ENCODE data around the gene SPR. TPM values are rescaled to one million over a fixed set of nuclear protein-coding genes. Genes with fewer than 3 reads are reported as not detected.
A peak's percentile ranks its signal among the peaks of the same experiment; 100 is the strongest.

Gene SPR
- total RNA-seq, 2 donors from 2014 or later: 29.2 to 47.7 TPM

GRCh38 chr2:72913486-72914205, 26.4 kb downstream of the SPR start:
- intact Hi-C loops (cut with DNase I): no loop called here
- ATAC-seq (no peak), DNase-seq (no peak)

- intact Hi-C loops (cut with DNase I): no loop called here
- DNase-seq: no peak
- no peak for ATAC-seq
Observed at GRCh38 chr2:72914206-72914559, 27.0 kb downstream of the SPR start.

GRCh38 chr2:72914589-72915319, 27.5 kb downstream of the SPR start:
- intact Hi-C loops (cut with DNase I): no loop called here
- ATAC-seq (no peak), DNase-seq (no peak)

GRCh38 chr2:72915320-72915906, 28.2 kb downstream of the SPR start:
- no peak for DNase-seq
- ATAC-seq: no peak
- intact Hi-C loops (cut with DNase I): no loop called here

- intact Hi-C loops (cut with DNase I): no loop called here
- DNase-seq: peak; percentile 39
- peak; percentile 61 to 73 for ATAC-seq
Observed at GRCh38 chr2:72915907-72916742, 28.9 kb downstream of the SPR start.

- ATAC-seq: peak; percentile 10 to 11
- DNase-seq: no peak
- intact Hi-C loops (cut with DNase I): no loop called here
Observed at GRCh38 chr2:72916743-72917137, 29.5 kb downstream of the SPR start.

GRCh38 chr2:72917138-72917876, 30.1 kb downstream of the SPR start, which contains the start of gene EMX1:
Gene EMX1, plus strand, starts transcription at chr2:72917519. Its CDS starts 334 bp downstream, at chr2:72917853.
- peak; percentile 56 to 66 for ATAC-seq
- intact Hi-C loops (cut with DNase I): no loop called here
- DNase-seq: no peak

- peak in 1 of 2 donors; percentile 38 for ATAC-seq
- intact Hi-C loops (cut with DNase I): no loop called here
- no peak for DNase-seq
Observed at GRCh38 chr2:72917877-72918553, 30.8 kb downstream of the SPR start.

- no peak for DNase-seq
- intact Hi-C loops (cut with DNase I): no loop called here
- no peak for ATAC-seq
Observed at GRCh38 chr2:72919414-72920317, 32.5 kb downstream of the SPR start.

GRCh38 chr2:72920318-72921087, 33.3 kb downstream of the SPR start:
- intact Hi-C loops (cut with DNase I): no loop called here
- no peak for ATAC-seq

GRCh38 chr2:72921088-72921851, 34.1 kb downstream of the SPR start:
- DNase-seq (no peak), ATAC-seq (no peak)
- intact Hi-C loops (cut with DNase I): no loop called here

More at GRCh38 chr2:72920318-72921087, 33.3 kb downstream of the SPR start:
- DNase-seq: no peak

GRCh38 chr2:72921853-72922252, 34.6 kb downstream of the SPR start:
- no peak for DNase-seq
- ATAC-seq: no peak
- intact Hi-C loops (cut with DNase I): no loop called here

- no peak for ATAC-seq
- intact Hi-C loops (cut with DNase I): no loop called here
- DNase-seq: no peak
Observed at GRCh38 chr2:72923833-72924352, 36.7 kb downstream of the SPR start.

GRCh38 chr2:72924353-72925240, 37.4 kb downstream of the SPR start:
- DNase-seq (no peak), ATAC-seq (no peak)
- intact Hi-C loops (cut with DNase I): no loop called here

Data from left cardiac atrium (tissue), 4 donors.